Sigmoid colon (tissue), 7 donors: ENCODE results near the gene OTOP2. TPM values are rescaled to one million over a fixed set of nuclear protein-coding genes. Genes with fewer than 3 reads are reported as not detected.

Experiments
- DNase-seq: peaks from one replicate; pipeline ENCODE4 v3.0.0-alpha.2; 2019
- H3K27ac ChIP-seq, 4 donors: fragments of 200-600 bp; sonication (generic); one replicate each; pipeline ENCODE4 v1.5.1; 2016 to 2019; ENCODE audit warnings: mild to moderate bottlenecking in 1 of 4
- H3K27me3 ChIP-seq, 3 donors: fragments of 200-600 bp; sonication (generic); one replicate each; pipeline ENCODE4 v1.5.1; 2019; ENCODE audit warnings: mild to moderate bottlenecking in 1 of 3
- H3K36me3 ChIP-seq, 4 donors: fragments of 200-600 bp; sonication (generic); one replicate each; pipeline ENCODE4 v1.5.1; 2016 to 2019
- H3K4me1 ChIP-seq, 4 donors: fragments of 200-600 bp; sonication (generic); one replicate each; pipeline ENCODE4 v1.5.1; 2017 to 2019
- H3K4me3 ChIP-seq, 4 donors: fragments of 200-600 bp; sonication (generic); one replicate each; pipeline ENCODE4 v1.5.1; 2017 to 2019; ENCODE audit warnings: mild to moderate bottlenecking in 2 of 4, moderate library complexity in 1 of 4
- H3K9me3 ChIP-seq, 4 donors: fragments of 200-600 bp in 3 of 4; sonication (generic) in 3 of 4; one replicate each; pipeline versions ENCODE4 v1.5.1 to v1.6.1; 2013 to 2019
- CTCF ChIP-seq, 4 experiments: fragments of 450-650 bp in 3 of 4; fragments of 200-600 bp in 1 of 4; IDR thresholded peaks; one replicate each; pipeline ENCODE4 v1.5.1; 2016 to 2019; ENCODE audit warnings: antibody characterized with exemption in 4 of 4, mild to moderate bottlenecking in 3 of 4, moderate library complexity in 2 of 4
- EP300 ChIP-seq, 4 donors: sonication (generic); formaldehyde crosslinking; IDR thresholded peaks; one replicate each; pipeline ENCODE4 v1.6.1; 2017; ENCODE audit warnings: antibody characterized with exemption in 4 of 4
- POLR2A ChIP-seq, 2 donors: fragments of 450-650 bp; IDR thresholded peaks; one replicate each; pipeline ENCODE4 v1.6.1; 2016; ENCODE audit warnings: antibody characterized with exemption in 2 of 2, mild to moderate bottlenecking in 2 of 2, moderate library complexity in 2 of 2
- POLR2AphosphoS5 ChIP-seq, 4 donors: sonication (generic); formaldehyde crosslinking; IDR thresholded peaks; one replicate each; pipeline ENCODE4 v1.6.1; 2017; ENCODE audit warnings: antibody characterized with exemption in 4 of 4
- WGBS, 2 donors: extraction: QIAGEN DNeasy Blood & Tissue Kit; methylation state at CpG; one replicate each; pipeline ENCODE4 v1.1.7; 2013; 5-methylcytosine and 5-hydroxymethylcytosine counted together
- intact Hi-C: fragments of 100-400 bp; cut with DNase I; formaldehyde crosslinking; loops from one replicate; pipeline ENCODE4 v1.15.1; 2023
- polyA plus RNA-seq, 3 donors: library from polyadenylated mRNA; stranded (reverse); fragments of 200-250 nt; gene quantifications; one replicate each; pipeline ENCODE4 v1.2.3, GENCODE V29; 2013
- total RNA-seq, 4 donors: library from RNA; depleted of rRNA; stranded (reverse); fragments of >200 nt; gene quantifications; one replicate each; pipeline ENCODE4 v1.1.0, GENCODE V29; 2016
- donor health status: healthy with polysubstance abuse.
- donor health status: Bipolar disorder and iron deficiency.
- donor health status: healthy.

OTOP2 gene
- total and polyA plus RNA-seq, 7 donors: 0.36 to 21.0 (median 4.8) TPM; not detected in 2

DNA sequence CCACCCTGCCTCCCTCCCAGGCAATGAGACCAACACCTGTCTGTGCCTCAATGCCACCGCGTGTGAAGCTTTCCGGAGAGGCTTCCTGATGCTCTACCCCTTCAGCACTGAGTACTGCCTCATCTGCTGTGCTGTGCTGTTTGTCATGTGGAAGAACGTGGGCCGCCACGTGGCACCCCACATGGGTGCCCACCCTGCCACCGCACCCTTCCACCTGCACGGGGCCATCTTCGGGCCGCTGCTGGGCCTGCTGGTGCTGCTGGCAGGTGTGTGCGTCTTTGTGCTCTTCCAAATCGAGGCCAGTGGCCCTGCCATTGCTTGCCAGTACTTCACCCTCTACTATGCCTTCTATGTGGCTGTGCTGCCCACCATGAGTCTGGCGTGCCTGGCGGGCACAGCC lies 22.6 kb downstream of the OTOP2 start:
- Histone ChIP-seq H3K27me3 (peaks cover 0 to 68% (median 6%) of the 10 kb centered on the region in 3 donors), H3K4me1 (no peaks in the 10 kb centered on the region), H3K27ac (no peak overlapping the region), H3K36me3 (no peaks in the 10 kb centered on the region), H3K4me3 (no peak overlapping the region), H3K9me3 (no peaks in the 10 kb centered on the region)
- 88 to 93% methylated on average over 14 of the region's 14 CpGs for WGBS, 2 donors
- no peak for DNase-seq
- intact Hi-C loops: no loop called here
- TF ChIP-seq EP300 (IDR thresholded peaks at IDR 0.05) (no peak), POLR2AphosphoS5 (IDR thresholded peaks at IDR 0.05) (no peak), CTCF (IDR thresholded peaks at IDR 0.05) (no peak), POLR2A (IDR thresholded peaks at IDR 0.05) (no peak)

GRCh38 chr17:74947041-74947754 lies 23.1 kb downstream of the OTOP2 start:
- intact Hi-C loops: no loop called here
- TF ChIP-seq EP300 (IDR thresholded peaks at IDR 0.05) (no peak), POLR2AphosphoS5 (IDR thresholded peaks at IDR 0.05) (no peak)
- no peaks in the 10 kb centered on the region for H3K36me3 ChIP-seq
- H3K4me1 ChIP-seq: no peaks in the 10 kb centered on the region
- 93 to 94% methylated on average over 17 of the region's 17 CpGs for WGBS, 2 donors
- DNase-seq: no peak
- H3K4me3 ChIP-seq: no peak overlapping the region
- H3K9me3 ChIP-seq: no peaks in the 10 kb centered on the region
- peaks cover 0 to 68% (median under 1%) of the 10 kb centered on the region in 3 donors for H3K27me3 ChIP-seq
- H3K27ac ChIP-seq: no peak overlapping the region

- no peak overlapping the region for H3K4me3 ChIP-seq
- DNase-seq: no peak
- no peak overlapping the region for H3K27ac ChIP-seq
- 45 to 61% methylated on average over 12 of the region's 12 CpGs for WGBS, 2 donors
- no peaks in the 10 kb centered on the region for H3K36me3 ChIP-seq
- H3K9me3 ChIP-seq: no peaks in the 10 kb centered on the region
- H3K27me3 ChIP-seq: peaks cover 0 to 60% (median 0%) of the 10 kb centered on the region in 3 donors
- TF ChIP-seq EP300 (IDR thresholded peaks at IDR 0.05): no peak
- no peak for TF ChIP-seq POLR2AphosphoS5 (IDR thresholded peaks at IDR 0.05)
- TF ChIP-seq POLR2A (IDR thresholded peaks at IDR 0.05): no peak
- TF ChIP-seq CTCF (IDR thresholded peaks at IDR 0.05): no peak
- H3K4me1 ChIP-seq: no peaks in the 10 kb centered on the region
- intact Hi-C loops: no loop called here
These were observed 25.5 kb downstream of the OTOP2 start for GRCh38 chr17:74949455-74950115.

DNA sequence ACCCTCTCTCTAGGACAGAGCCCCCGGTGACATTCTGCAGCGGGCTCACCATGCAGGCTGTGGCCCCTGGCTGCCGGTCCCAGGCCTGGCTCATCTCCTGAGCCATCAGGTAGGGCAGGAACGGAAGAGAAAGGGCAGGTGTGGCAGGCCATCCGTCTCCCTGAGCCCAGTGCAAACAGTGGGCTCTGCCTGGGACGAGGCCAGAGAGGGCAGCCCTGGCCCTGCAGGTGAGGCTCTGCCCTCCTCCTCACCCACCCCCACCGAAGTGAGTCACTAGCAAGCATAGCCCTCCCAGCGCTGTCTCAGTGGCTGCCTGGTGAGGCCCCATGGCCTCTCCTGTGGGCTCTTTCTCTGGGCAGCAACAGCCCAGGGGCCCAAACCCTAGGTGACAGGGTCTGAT lies 26.1 kb downstream of the OTOP2 start:
- H3K27ac ChIP-seq: no peak overlapping the region
- no peaks in the 10 kb centered on the region for H3K36me3 ChIP-seq
- no peaks in the 10 kb centered on the region for H3K4me1 ChIP-seq
- intact Hi-C loops: no loop called here
- no peaks in the 10 kb centered on the region for H3K9me3 ChIP-seq
- H3K4me3 ChIP-seq: no peak overlapping the region
- 32 to 63% methylated on average over 8 of the region's 8 CpGs for WGBS, 2 donors
- TF ChIP-seq EP300 (IDR thresholded peaks at IDR 0.05): no peak
- TF ChIP-seq POLR2A (IDR thresholded peaks at IDR 0.05): no peak
- no peak for TF ChIP-seq CTCF (IDR thresholded peaks at IDR 0.05)
- TF ChIP-seq POLR2AphosphoS5 (IDR thresholded peaks at IDR 0.05): no peak
- no peak for DNase-seq
- H3K27me3 ChIP-seq: peaks cover 0 to 57% (median 0%) of the 10 kb centered on the region in 3 donors

- Histone ChIP-seq H3K36me3 (no peaks in the 10 kb centered on the region), H3K27ac (no peak overlapping the region), H3K9me3 (no peaks in the 10 kb centered on the region), H3K4me3 (no peak overlapping the region), H3K27me3 (peaks cover 0 to 52% (median 0%) of the 10 kb centered on the region in 3 donors), H3K4me1 (no peaks in the 10 kb centered on the region)
- no peak for TF ChIP-seq CTCF (IDR thresholded peaks at IDR 0.05)
- TF ChIP-seq POLR2AphosphoS5 (IDR thresholded peaks at IDR 0.05): no peak
- TF ChIP-seq POLR2A (IDR thresholded peaks at IDR 0.05): no peak
- no peak for TF ChIP-seq EP300 (IDR thresholded peaks at IDR 0.05)
- 58 to 72% methylated on average over 3 of the region's 3 CpGs for WGBS, 2 donors
- no peak for DNase-seq
- intact Hi-C loops: no loop called here
These were observed 27.0 kb downstream of the OTOP2 start for GRCh38 chr17:74951065-74951464.
